ENCODE data around the gene C21orf91. TPM values are rescaled to one million over a fixed set of nuclear protein-coding genes. Genes with fewer than 3 reads are reported as not detected.

Gene C21orf91
- total and polyA plus RNA-seq, 2 donors (not counting 3 experiments of a cell fraction or from before 2014, with no cell fraction given) = 1.3 to 4.2 TPM

DNA sequence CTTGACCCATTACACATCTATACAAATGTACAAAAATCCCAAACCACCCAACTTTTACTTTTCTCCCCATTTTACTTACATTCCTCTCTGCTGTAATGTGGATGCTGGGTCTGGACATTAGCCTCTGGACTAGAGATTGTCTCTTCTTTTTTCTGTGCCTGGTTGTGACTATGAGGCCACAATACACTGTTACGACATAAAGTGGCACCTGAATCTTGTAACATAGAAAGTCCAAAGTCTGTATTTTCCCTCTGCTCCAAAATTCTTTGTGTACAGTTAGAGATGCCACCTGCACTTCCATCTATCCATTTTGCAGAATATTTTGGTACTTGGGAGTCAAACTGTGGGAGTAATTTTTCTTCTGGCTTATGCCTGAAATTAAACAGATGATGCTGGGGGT, 22.7 kb downstream of the C21orf91 start:
- Histone ChIP-seq H3K9ac (replicated peaks; ENCODE audit: extremely low read depth, insufficient read depth, low read length) (no peak overlapping the region), H3K27ac (ENCODE audit: insufficient read depth, low read depth, low read length) (no peak overlapping the region), H3K27me3 (ENCODE audit: control insufficient read depth in 2 of 2, insufficient read depth in 2 of 2, low read length in 2 of 2) (no peaks in the 10 kb centered on the region), H3K4me3 (replicated peaks in 1 of 3; ENCODE audit: insufficient read depth in 1 of 3, low read depth in 1 of 3, low read length in 3 of 3) (no peak overlapping the region), H3K4me2 (ENCODE audit: insufficient read depth, low read length) (no peak overlapping the region), H3K9me3 (replicated peaks; ENCODE audit: control insufficient read depth, insufficient read depth, low read length) (no peaks in the 10 kb centered on the region), H3K4me1 (ENCODE audit: control insufficient read depth, extremely low read depth, insufficient read depth, low read length) (no peaks in the 10 kb centered on the region), H3K36me3 (ENCODE audit: control insufficient read depth in 2 of 2, extremely low read depth in 1 of 2, insufficient read depth in 2 of 2, low read length in 2 of 2) (no peaks in the 10 kb centered on the region), H4K20me1 (replicated peaks; ENCODE audit: control insufficient read depth, extremely low read depth, insufficient read depth, low read length) (no peaks in the 10 kb centered on the region), H2AFZ (ENCODE audit: low read depth, low read length) (no peak overlapping the region), H3K79me2 (ENCODE audit: control insufficient read depth, insufficient read depth, low read length) (no peaks in the 10 kb centered on the region), H3K9me1 (replicated peaks; ENCODE audit: control insufficient read depth, extremely low read depth, insufficient read depth, low read length) (no peaks in the 10 kb centered on the region)
- ChIA-PET POLR2A (no interaction called here), CTCF (interaction anchor here (0.9 kb wide), 1 partner anchor 23 kb away, joined by 3 read pairs; no protein-coding TSS in a partner anchor)
- TF ChIP-seq MYC (IDR thresholded peaks at IDR 0.05; ENCODE audit: low read depth, low read length) (no peak), JUN (IDR thresholded peaks at IDR 0.05; ENCODE audit: borderline replicate concordance, insufficient read depth, insufficient read length, low read depth) (no peak), FOS (IDR thresholded peaks at IDR 0.05; ENCODE audit: borderline replicate concordance, insufficient read depth, low read length) (no peak), EZH2 (IDR thresholded peaks at IDR 0.05; ENCODE audit: borderline replicate concordance, low read depth, low read length, severe bottlenecking) (no peak)
- dilution Hi-C loops (cut with MboI; ENCODE audit: extremely low pct_ligation_motif_present, low sequenced_read_pairs) (no loop called here), intact Hi-C loops (cut with micrococcal nuclease) (no loop called here)
- FAIRE-seq = no peak
- no peak for DNase-seq (ENCODE audit: low read depth, low spot score)
- BruUV-seq (replicated peaks) = no TSS peak

GRCh38 chr21:17796037-17796403, 23.1 kb downstream of the C21orf91 start:
- Histone ChIP-seq H3K4me2 (ENCODE audit: insufficient read depth, low read length) (no peak overlapping the region), H4K20me1 (replicated peaks; ENCODE audit: control insufficient read depth, extremely low read depth, insufficient read depth, low read length) (no peaks in the 10 kb centered on the region), H3K4me1 (ENCODE audit: control insufficient read depth, extremely low read depth, insufficient read depth, low read length) (no peaks in the 10 kb centered on the region), H3K9ac (replicated peaks; ENCODE audit: extremely low read depth, insufficient read depth, low read length) (no peak overlapping the region), H3K79me2 (ENCODE audit: control insufficient read depth, insufficient read depth, low read length) (no peaks in the 10 kb centered on the region), H3K36me3 (ENCODE audit: control insufficient read depth in 2 of 2, extremely low read depth in 1 of 2, insufficient read depth in 2 of 2, low read length in 2 of 2) (no peaks in the 10 kb centered on the region), H3K27ac (ENCODE audit: insufficient read depth, low read depth, low read length) (no peak overlapping the region), H3K4me3 (replicated peaks in 1 of 3; ENCODE audit: insufficient read depth in 1 of 3, low read depth in 1 of 3, low read length in 3 of 3) (no peak overlapping the region), H3K9me1 (replicated peaks; ENCODE audit: control insufficient read depth, extremely low read depth, insufficient read depth, low read length) (no peaks in the 10 kb centered on the region), H2AFZ (ENCODE audit: low read depth, low read length) (no peak overlapping the region), H3K27me3 (ENCODE audit: control insufficient read depth in 2 of 2, insufficient read depth in 2 of 2, low read length in 2 of 2) (no peaks in the 10 kb centered on the region), H3K9me3 (replicated peaks; ENCODE audit: control insufficient read depth, insufficient read depth, low read length) (no peaks in the 10 kb centered on the region)
- intact Hi-C loops (cut with micrococcal nuclease) = no loop called here
- no peak for FAIRE-seq
- no peak for DNase-seq (ENCODE audit: low read depth, low spot score)
- dilution Hi-C loops (cut with MboI; ENCODE audit: extremely low pct_ligation_motif_present, low sequenced_read_pairs) = no loop called here
- BruUV-seq (replicated peaks) = no TSS peak
- POLR2A ChIA-PET = no interaction called here
- CTCF ChIA-PET = interaction anchor here (0.9 kb wide), 1 partner anchor 24 kb away, joined by 3 read pairs; no protein-coding TSS in a partner anchor
- TF ChIP-seq GATA2 (IDR thresholded peaks at IDR 0.05; ENCODE audit: insufficient read depth, insufficient read length, low read depth, low read length) (no peak), MYC (IDR thresholded peaks at IDR 0.05; ENCODE audit: low read depth, low read length) (no peak), JUN (IDR thresholded peaks at IDR 0.05; ENCODE audit: borderline replicate concordance, insufficient read depth, insufficient read length, low read depth) (no peak), EZH2 (IDR thresholded peaks at IDR 0.05; ENCODE audit: borderline replicate concordance, low read depth, low read length, severe bottlenecking) (no peak), CTCF (IDR thresholded peaks at IDR 0.05; ENCODE audit: extremely low read depth in 1 of 2, insufficient read depth in 1 of 2, low read depth in 1 of 2, low read length in 2 of 2) (no peak), FOS (IDR thresholded peaks at IDR 0.05; ENCODE audit: borderline replicate concordance, insufficient read depth, low read length) (no peak), POLR2AphosphoS5 (IDR thresholded peaks at IDR 0.05; ENCODE audit: insufficient read depth, low read depth, low read length) (no peak), POLR2A (IDR thresholded peaks at IDR 0.05; ENCODE audit: low read depth, low read length) (no peak)
- TF ChIP-seq, protein P1, sequence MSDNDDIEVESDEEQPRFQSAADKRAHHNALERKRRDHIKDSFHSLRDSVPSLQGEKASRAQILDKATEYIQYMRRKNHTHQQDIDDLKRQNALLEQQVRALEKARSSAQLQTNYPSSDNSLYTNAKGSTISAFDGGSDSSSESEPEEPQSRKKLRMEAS (IDR thresholded peaks at IDR 0.05; ENCODE audit: insufficient read depth, insufficient read length) = no peak
